ENCODE results near the gene C9orf85.

DNA sequence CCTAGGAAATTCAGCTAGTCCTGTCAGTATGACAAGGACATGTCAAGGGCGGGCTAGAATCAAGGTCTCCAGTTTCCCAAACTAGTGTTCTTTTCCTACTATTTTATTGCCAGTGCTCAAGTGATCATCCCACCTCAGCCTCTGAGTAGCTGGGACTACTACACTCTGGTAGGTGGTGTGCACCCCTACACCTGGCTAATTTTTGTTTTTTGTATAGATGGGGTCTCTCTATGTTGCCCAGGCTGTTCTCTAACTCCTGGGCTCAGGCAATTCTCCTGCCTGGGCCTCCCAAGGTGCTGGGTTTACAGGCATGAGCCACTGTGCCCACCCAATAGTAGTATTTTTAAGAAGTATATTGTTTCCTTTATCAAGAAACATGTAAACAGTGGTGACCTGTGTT is 54.0 kb downstream of the C9orf85 start:
- no peak for TF ChIP-seq ZNF274 (IDR thresholded peaks at IDR 0.05; ENCODE audit: low read depth, low read length)
- no peak for TF ChIP-seq YY1 (IDR thresholded peaks at IDR 0.05; ENCODE audit: insufficient read depth, insufficient read length)
